ENCODE data around the gene VPS35. TPM values are rescaled to one million over a fixed set of nuclear protein-coding genes. Genes with fewer than 3 reads are reported as not detected.

Gene VPS35
- total RNA-seq, 4 donors from 2014 or later: 48.1 to 96.2 (median 56.1) TPM

DNA sequence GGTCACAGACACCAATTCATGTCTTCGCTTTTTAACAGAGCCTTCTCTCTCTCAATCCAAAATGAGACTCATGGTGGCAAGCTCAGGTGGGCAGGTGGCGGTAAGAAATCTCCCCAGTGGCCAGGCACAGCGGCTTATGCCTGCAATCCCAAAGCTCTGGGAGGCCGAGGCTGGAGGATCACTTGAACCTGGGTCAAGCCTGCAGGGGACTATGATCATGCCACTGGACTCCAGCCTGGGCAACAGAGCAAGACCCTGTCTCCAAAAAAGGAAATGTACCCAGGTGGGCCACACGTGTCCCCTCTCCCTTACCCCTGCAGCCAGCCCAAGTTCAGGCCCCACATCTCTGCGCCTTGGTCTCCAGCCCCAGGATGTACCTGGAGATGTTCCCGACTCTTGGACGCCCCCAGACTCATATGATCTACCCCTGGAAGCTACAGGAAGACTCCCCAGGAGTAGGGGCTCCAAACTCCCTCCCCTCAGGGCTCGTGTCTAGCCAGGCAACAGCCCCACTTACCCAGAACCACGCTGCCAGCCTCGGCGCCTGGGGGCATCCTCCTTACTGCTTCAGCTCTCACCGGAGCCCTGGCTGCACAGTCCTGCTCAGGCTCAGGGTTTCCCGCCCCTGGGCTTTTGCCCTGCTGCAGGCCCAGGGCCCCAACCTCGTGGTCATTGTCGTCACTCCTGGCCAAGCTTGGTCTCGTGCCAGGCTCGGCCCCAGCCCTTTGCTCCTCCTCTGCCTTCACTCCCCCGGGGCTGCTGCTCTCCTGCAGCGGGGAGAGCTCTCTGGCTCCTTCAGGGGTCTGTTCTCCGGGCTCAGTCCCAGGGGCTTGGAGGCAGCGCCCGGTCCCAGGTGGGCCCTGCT lies 42.9 kb upstream of the VPS35 start:
- Histone ChIP-seq H3K4me3 (no peak overlapping the region), H3K27me3 (no peaks in the 10 kb centered on the region), H3K27ac (no peak overlapping the region), H3K9me3 (no peaks in the 10 kb centered on the region), H3K4me1 (no peaks in the 10 kb centered on the region), H3K36me3 (no peaks in the 10 kb centered on the region)
- no peak for DNase-seq
- TF ChIP-seq POLR2A (IDR thresholded peaks at IDR 0.05): no peak
- TF ChIP-seq, protein P1, sequence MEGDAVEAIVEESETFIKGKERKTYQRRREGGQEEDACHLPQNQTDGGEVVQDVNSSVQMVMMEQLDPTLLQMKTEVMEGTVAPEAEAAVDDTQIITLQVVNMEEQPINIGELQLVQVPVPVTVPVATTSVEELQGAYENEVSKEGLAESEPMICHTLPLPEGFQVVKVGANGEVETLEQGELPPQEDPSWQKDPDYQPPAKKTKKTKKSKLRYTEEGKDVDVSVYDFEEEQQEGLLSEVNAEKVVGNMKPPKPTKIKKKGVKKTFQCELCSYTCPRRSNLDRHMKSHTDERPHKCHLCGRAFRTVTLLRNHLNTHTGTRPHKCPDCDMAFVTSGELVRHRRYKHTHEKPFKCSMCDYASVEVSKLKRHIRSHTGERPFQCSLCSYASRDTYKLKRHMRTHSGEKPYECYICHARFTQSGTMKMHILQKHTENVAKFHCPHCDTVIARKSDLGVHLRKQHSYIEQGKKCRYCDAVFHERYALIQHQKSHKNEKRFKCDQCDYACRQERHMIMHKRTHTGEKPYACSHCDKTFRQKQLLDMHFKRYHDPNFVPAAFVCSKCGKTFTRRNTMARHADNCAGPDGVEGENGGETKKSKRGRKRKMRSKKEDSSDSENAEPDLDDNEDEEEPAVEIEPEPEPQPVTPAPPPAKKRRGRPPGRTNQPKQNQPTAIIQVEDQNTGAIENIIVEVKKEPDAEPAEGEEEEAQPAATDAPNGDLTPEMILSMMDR (IDR thresholded peaks at IDR 0.05): no peak

DNA sequence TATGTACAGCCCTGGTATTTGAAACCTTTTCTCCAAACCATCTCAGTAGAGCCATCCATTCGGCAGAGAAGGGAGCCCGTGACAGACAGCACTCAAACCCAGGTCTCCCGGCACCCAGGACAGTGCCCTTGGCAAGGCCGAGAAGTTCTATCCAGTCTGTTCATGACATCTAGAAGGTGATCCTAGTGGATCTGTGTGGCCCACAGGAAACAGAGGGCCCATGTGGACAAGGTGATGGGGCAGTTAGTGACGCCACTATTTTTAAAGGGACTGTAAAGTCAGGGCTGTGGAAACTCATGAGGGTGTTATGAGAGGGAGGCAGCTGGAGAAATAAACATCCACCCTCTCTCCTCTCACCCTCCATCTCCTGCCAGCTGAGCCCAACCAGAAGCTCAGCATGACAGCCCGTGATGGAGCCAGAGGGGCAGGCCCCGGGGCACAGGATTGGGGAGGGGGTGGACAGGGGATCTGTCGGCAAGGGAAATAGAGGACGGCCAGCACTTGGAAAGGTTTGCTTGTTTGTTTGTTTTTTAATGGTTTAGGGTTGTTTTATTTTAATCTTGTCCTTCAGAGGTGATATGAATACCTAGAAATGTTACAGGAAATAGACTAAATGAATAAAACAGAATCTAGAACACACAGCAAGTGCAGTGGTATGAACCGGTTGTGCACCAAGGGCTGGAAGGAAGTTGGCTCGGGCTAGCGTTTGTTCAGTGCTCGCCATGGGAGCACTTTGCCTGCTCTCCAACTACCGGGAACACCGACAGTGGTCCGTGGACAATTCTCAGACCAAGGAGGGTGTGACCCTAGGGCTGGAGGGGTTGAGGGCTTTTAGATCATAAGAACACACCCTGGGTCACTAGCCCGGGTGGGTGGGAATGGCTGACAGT lies 42.1 kb upstream of the VPS35 start:
- Histone ChIP-seq H3K4me1 (no peaks in the 10 kb centered on the region), H3K9me3 (no peaks in the 10 kb centered on the region), H3K4me3 (no peak overlapping the region), H3K27ac (no peak overlapping the region), H3K36me3 (no peaks in the 10 kb centered on the region), H3K27me3 (no peaks in the 10 kb centered on the region)
- DNase-seq: no peak
- TF ChIP-seq, protein P1 (IDR thresholded peaks at IDR 0.05): no peak
- TF ChIP-seq POLR2A (IDR thresholded peaks at IDR 0.05): no peak

DNA sequence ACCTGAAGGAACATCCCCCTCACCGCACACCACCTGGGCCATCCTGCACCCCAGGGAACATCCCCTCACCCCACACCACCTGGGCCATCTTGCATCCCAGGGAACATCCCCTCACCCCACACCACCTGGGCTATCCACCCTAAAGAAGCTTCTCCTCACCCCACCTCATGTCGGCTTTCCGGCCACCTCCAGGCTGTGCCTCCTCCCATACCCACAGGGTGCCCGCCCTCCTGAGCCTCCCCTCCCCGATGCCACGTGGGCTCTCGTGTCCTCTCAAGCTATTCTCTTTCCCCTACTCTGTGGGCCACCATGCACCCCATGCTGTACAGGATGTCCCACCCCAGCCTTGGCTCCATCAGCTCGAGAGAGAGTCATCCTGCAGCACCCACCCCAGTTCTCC lies 41.1 kb upstream of the VPS35 start:
- H3K27ac ChIP-seq: no peak overlapping the region
- H3K36me3 ChIP-seq: no peaks in the 10 kb centered on the region
- TF ChIP-seq, protein P1 (IDR thresholded peaks at IDR 0.05): no peak
- no peak for TF ChIP-seq POLR2A (IDR thresholded peaks at IDR 0.05)
- H3K27me3 ChIP-seq: no peaks in the 10 kb centered on the region
- DNase-seq: no peak
- H3K4me1 ChIP-seq: no peaks in the 10 kb centered on the region
- no peak overlapping the region for H3K4me3 ChIP-seq
- no peaks in the 10 kb centered on the region for H3K9me3 ChIP-seq

DNA sequence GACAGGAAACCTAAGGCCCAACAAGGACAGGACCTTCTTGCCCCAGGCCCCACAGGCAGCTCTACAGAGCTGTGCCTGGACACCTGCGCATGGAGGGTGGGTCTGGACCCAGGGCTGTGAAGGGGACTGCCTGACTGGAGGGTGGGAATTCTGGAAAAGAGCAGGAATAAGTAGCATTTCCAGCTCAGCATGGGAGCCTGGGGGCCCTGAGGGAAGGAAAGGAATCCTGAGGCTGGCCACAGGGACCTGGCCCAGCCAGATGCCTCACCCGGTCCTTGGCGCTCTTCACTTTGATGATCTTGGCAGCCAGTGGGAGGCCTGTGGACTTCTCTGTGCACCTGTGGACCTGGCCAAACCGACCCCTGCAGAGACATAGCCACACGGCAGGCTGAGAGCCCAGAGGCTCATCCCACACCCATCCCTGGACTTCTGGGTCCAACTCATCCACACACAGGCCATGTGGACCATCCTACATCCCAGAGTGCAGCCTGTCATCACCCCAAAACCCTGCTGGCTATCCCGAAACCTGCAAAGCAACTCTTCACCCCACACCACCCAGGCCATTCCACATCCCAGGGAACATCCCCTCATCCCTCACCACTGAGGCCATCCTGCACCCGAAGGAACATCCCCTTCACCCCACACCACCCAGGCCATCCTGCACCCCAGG lies 40.5 kb upstream of the VPS35 start:
- Histone ChIP-seq H3K4me3 (no peak overlapping the region), H3K4me1 (no peaks in the 10 kb centered on the region), H3K9me3 (no peaks in the 10 kb centered on the region), H3K27me3 (no peaks in the 10 kb centered on the region), H3K36me3 (no peaks in the 10 kb centered on the region), H3K27ac (no peak overlapping the region)
- DNase-seq: no peak
- TF ChIP-seq, protein P1 (IDR thresholded peaks at IDR 0.05): no peak
- no peak for TF ChIP-seq POLR2A (IDR thresholded peaks at IDR 0.05)

DNA sequence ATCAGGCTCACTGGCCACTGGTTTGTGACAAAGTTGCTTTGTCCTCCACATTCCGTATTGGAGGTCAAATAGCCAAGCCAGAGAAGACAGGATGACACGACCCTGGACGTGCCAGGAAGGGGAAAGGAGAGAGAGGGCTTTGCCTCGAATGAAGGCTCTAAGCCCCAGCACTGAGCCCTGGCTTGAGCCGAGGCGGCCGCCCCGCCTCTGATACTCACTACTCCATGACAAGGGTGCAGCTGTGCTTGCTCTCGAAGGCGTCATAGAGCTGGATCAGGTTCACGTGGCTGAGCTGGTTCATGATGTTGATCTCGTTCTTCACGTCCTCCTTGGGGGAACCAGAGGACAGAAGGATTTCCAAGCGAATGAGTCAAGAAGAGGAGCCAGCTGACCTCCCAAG lies 39.8 kb upstream of the VPS35 start:
- no peak for TF ChIP-seq POLR2A (IDR thresholded peaks at IDR 0.05)
- TF ChIP-seq, protein P1 (IDR thresholded peaks at IDR 0.05): no peak
- Histone ChIP-seq H3K4me3 (no peak overlapping the region), H3K27ac (no peak overlapping the region), H3K27me3 (no peaks in the 10 kb centered on the region), H3K36me3 (no peaks in the 10 kb centered on the region), H3K4me1 (no peaks in the 10 kb centered on the region), H3K9me3 (no peaks in the 10 kb centered on the region)
- DNase-seq: no peak
